B cell (primary cell): ENCODE measurements around the gene DGCR2.

Source experiments
- CTCF ChIP-seq: fragments of 200-600 bp; IDR thresholded peaks from one replicate; pipeline ENCODE4 v1.8.0; 2022; ENCODE audit warnings: antibody characterized with exemption, mild to moderate bottlenecking
- EZH2 ChIP-seq: IDR thresholded peaks from 2 replicates; pipeline ENCODE4 v1.6.1; 2012; ENCODE audit warnings: borderline replicate concordance, low read depth, mild to moderate bottlenecking, moderate library complexity, low read length; ENCODE audit not compliant: insufficient read depth, poor library complexity, severe bottlenecking

- TF ChIP-seq CTCF (no peak), EZH2 (no peak)
Observed at GRCh38 chr22:19149991-19150390, 27.8 kb upstream of the DGCR2 start, which contains the start of gene GSC2.
